HepG2 (cell line): ENCODE measurements around the gene CHPF.

ENCODE experiments used
- AGO2 ChIP-seq: fragments of 200-400 bp; formaldehyde crosslinking; optimal IDR thresholded peaks from 2 replicates; pipeline ENCODE3; 2017; ENCODE audit warnings: mild to moderate bottlenecking, low read depth, low read length, moderate library complexity
- EZH2 ChIP-seq: conservative IDR thresholded peaks from 2 replicates; pipeline ENCODE4 v1.6.1; 2012; ENCODE audit warnings: mild to moderate bottlenecking, low read depth, low read length, moderate library complexity
- KAT8 ChIP-seq: IDR thresholded peaks from 2 replicates; pipeline ENCODE4 v1.6.1; 2016; ENCODE audit warnings: missing genetic modification reagents, missing compliant biosample characterization
- NPAS2 ChIP-seq: sonication (generic); formaldehyde crosslinking; IDR thresholded peaks from 2 replicates; pipeline ENCODE4 v1.8.0; 2022; ENCODE audit warnings: mild to moderate bottlenecking, missing genetic modification reagents, borderline replicate concordance
- SP4 ChIP-seq: sonication (generic); formaldehyde crosslinking; IDR thresholded peaks from 2 replicates; pipeline ENCODE4 v1.8.1; 2023; ENCODE audit warnings: mild to moderate bottlenecking, missing genetic modification reagents
- ZNF10 ChIP-seq: sonication (generic); formaldehyde crosslinking; IDR thresholded peaks from 2 replicates; pipeline ENCODE4 v1.4.0; 2020; ENCODE audit warnings: mild to moderate bottlenecking, low read depth, missing genetic modification reagents, borderline replicate concordance
- ZNF652 ChIP-seq: IDR thresholded peaks from 2 replicates; pipeline ENCODE4 v1.6.1; 2016; ENCODE audit warnings: low read depth, borderline replicate concordance
- TF ChIP-seq, protein P1 (sequence below): sonication (generic); formaldehyde crosslinking; IDR thresholded peaks from 2 replicates; pipeline ENCODE4 v1.4.0; 2020; ENCODE audit warnings: missing genetic modification reagents

DNA sequence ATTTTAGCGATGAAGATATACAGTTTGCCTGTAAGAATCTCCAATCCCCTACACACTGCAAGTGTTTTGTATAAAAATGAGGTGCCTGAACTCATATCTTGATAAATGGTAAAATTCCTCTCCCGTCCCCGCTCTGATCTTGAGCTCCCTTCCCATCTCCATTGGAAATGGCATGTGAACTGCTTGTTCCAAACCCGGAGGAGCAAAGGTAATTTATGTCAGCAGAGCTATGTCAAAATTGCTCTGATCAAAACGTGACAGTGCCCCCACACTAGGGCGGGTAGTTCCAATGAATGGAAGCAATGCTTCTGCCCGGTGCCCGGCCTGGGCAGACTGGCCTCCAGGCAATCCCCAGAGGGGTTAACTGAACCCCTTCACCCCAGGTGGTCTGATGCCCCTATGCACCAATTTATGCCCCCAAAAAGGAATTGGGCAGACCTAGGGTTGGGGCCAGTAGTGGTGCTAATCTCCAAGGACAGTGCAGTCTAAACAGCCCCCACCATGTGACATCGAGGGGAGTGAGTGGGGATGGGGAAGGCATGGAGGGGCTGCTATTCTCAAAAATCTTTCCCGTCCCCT, 48.6 kb downstream of the CHPF start:
- no peak for TF ChIP-seq SP4 (CRISPR knock-in tag)
- no peak for TF ChIP-seq ZNF652 (CRISPR knock-in tag)
- TF ChIP-seq ZNF10 (CRISPR knock-in tag): no peak
- TF ChIP-seq KAT8 (CRISPR knock-in tag): no peak
- TF ChIP-seq AGO2: no peak
- 0 out of 2 replicates have a peak, but pooled peaks have one; percentile 54 for TF ChIP-seq EZH2
- no peak for TF ChIP-seq NPAS2 (CRISPR knock-in tag)
- TF ChIP-seq, protein P1, sequence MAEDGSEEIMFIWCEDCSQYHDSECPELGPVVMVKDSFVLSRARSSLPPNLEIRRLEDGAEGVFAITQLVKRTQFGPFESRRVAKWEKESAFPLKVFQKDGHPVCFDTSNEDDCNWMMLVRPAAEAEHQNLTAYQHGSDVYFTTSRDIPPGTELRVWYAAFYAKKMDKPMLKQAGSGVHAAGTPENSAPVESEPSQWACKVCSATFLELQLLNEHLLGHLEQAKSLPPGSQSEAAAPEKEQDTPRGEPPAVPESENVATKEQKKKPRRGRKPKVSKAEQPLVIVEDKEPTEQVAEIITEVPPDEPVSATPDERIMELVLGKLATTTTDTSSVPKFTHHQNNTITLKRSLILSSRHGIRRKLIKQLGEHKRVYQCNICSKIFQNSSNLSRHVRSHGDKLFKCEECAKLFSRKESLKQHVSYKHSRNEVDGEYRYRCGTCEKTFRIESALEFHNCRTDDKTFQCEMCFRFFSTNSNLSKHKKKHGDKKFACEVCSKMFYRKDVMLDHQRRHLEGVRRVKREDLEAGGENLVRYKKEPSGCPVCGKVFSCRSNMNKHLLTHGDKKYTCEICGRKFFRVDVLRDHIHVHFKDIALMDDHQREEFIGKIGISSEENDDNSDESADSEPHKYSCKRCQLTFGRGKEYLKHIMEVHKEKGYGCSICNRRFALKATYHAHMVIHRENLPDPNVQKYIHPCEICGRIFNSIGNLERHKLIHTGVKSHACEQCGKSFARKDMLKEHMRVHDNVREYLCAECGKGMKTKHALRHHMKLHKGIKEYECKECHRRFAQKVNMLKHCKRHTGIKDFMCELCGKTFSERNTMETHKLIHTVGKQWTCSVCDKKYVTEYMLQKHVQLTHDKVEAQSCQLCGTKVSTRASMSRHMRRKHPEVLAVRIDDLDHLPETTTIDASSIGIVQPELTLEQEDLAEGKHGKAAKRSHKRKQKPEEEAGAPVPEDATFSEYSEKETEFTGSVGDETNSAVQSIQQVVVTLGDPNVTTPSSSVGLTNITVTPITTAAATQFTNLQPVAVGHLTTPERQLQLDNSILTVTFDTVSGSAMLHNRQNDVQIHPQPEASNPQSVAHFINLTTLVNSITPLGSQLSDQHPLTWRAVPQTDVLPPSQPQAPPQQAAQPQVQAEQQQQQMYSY (CRISPR knock-in tag): no peak
